Mucosa of rectum (tissue), 2 donors: ENCODE measurements around the gene COX7A2.

ENCODE experiments used
- H3K27ac ChIP-seq, 2 donors: one replicate each; pipeline ENCODE4 v1.7.0; 2013; ENCODE audit warnings: inconsistent platforms in 2 of 2, low read depth in 2 of 2, low read length in 2 of 2
- H3K27me3 ChIP-seq, 2 donors: one replicate each; pipeline ENCODE4 v1.7.0; 2013; ENCODE audit warnings: low read length in 2 of 2; ENCODE audit not compliant: control insufficient read depth in 2 of 2, insufficient read depth in 2 of 2
- H3K36me3 ChIP-seq, 2 donors: one replicate each; pipeline ENCODE4 v1.7.0; 2013; ENCODE audit warnings: low read length in 2 of 2; ENCODE audit not compliant: control insufficient read depth in 2 of 2, insufficient read depth in 2 of 2
- H3K4me1 ChIP-seq, 2 donors: one replicate each; pipeline ENCODE4 v1.7.0; 2013; ENCODE audit warnings: low read length in 2 of 2, mild to moderate bottlenecking in 1 of 2; ENCODE audit not compliant: control insufficient read depth in 2 of 2, insufficient read depth in 2 of 2
- H3K4me3 ChIP-seq, 2 donors: one replicate each; pipeline ENCODE4 v1.7.0; 2013; ENCODE audit warnings: low read length in 2 of 2
- H3K9ac ChIP-seq, 2 donors: one replicate each; pipeline ENCODE4 v1.7.0; 2013; ENCODE audit warnings: low read length in 2 of 2, low read depth in 1 of 2, mild to moderate bottlenecking in 1 of 2
- H3K9me3 ChIP-seq, 2 donors: one replicate each; pipeline ENCODE4 v1.7.0; 2013; ENCODE audit warnings: low read length in 2 of 2; ENCODE audit not compliant: control insufficient read depth in 2 of 2
- donor health status: healthy.
- donor health status: Normal muscosa, but diverticular disease.

The COX7A2 gene

GRCh38 chr6:75268988-75269354, 25.4 kb upstream of the COX7A2 start:
- Histone ChIP-seq H3K27ac (no peak overlapping the region), H3K4me1 (peaks cover 0 to 4% of the 10 kb centered on the region in 2 donors), H3K36me3 (peaks cover 9 to 12% of the 10 kb centered on the region in 2 donors), H3K4me3 (no peak overlapping the region), H3K27me3 (no peaks in the 10 kb centered on the region), H3K9ac (no peak overlapping the region), H3K9me3 (peaks cover 0 to 3% of the 10 kb centered on the region in 2 donors)

- peaks cover 0 to 3% of the 10 kb centered on the region in 2 donors for H3K9me3 ChIP-seq
- no peaks in the 10 kb centered on the region for H3K27me3 ChIP-seq
- no peak overlapping the region for H3K9ac ChIP-seq
- no peak overlapping the region for H3K4me3 ChIP-seq
- peaks cover 12 to 18% of the 10 kb centered on the region in 2 donors for H3K36me3 ChIP-seq
- peaks cover 0 to 4% of the 10 kb centered on the region in 2 donors for H3K4me1 ChIP-seq
- no peak overlapping the region for H3K27ac ChIP-seq
Measured at GRCh38 chr6:75268121-75268987, 24.8 kb upstream of the COX7A2 start.

GRCh38 chr6:75267461-75267860, 23.9 kb upstream of the COX7A2 start:
- H3K4me3 ChIP-seq: no peak overlapping the region
- H3K27me3 ChIP-seq: no peaks in the 10 kb centered on the region
- H3K4me1 ChIP-seq: peaks cover 0 to 4% of the 10 kb centered on the region in 2 donors
- no peak overlapping the region for H3K9ac ChIP-seq
- H3K27ac ChIP-seq: no peak overlapping the region
- no peaks in the 10 kb centered on the region for H3K9me3 ChIP-seq
- H3K36me3 ChIP-seq: peaks cover 15 to 19% of the 10 kb centered on the region in 2 donors

- peaks cover 0 to 4% of the 10 kb centered on the region in 2 donors for H3K4me1 ChIP-seq
- no peaks in the 10 kb centered on the region for H3K27me3 ChIP-seq
- no peak overlapping the region for H3K9ac ChIP-seq
- no peak overlapping the region for H3K27ac ChIP-seq
- no peaks in the 10 kb centered on the region for H3K9me3 ChIP-seq
- H3K4me3 ChIP-seq: no peak overlapping the region
- peaks cover 13 to 18% of the 10 kb centered on the region in 2 donors for H3K36me3 ChIP-seq
Measured at GRCh38 chr6:75266716-75267291, 23.2 kb upstream of the COX7A2 start.

- peaks cover 0 to 4% of the 10 kb centered on the region in 2 donors for H3K4me1 ChIP-seq
- no peak overlapping the region for H3K9ac ChIP-seq
- H3K27ac ChIP-seq: no peak overlapping the region
- no peaks in the 10 kb centered on the region for H3K27me3 ChIP-seq
- H3K36me3 ChIP-seq: peaks cover 22 to 33% of the 10 kb centered on the region in 2 donors
- no peak overlapping the region for H3K4me3 ChIP-seq
- H3K9me3 ChIP-seq: no peaks in the 10 kb centered on the region
Measured at GRCh38 chr6:75263401-75263750, 19.8 kb upstream of the COX7A2 start.

- H3K36me3 ChIP-seq: peaks cover 23 to 35% of the 10 kb centered on the region in 2 donors
- no peak overlapping the region for H3K4me3 ChIP-seq
- H3K4me1 ChIP-seq: peaks cover 0 to 4% of the 10 kb centered on the region in 2 donors
- no peaks in the 10 kb centered on the region for H3K9me3 ChIP-seq
- H3K27ac ChIP-seq: no peak overlapping the region
- no peaks in the 10 kb centered on the region for H3K27me3 ChIP-seq
- H3K9ac ChIP-seq: no peak overlapping the region
Measured at GRCh38 chr6:75262716-75263400, 19.3 kb upstream of the COX7A2 start.

GRCh38 chr6:75261299-75261698, 17.7 kb upstream of the COX7A2 start:
- Histone ChIP-seq H3K27ac (no peak overlapping the region), H3K9me3 (no peaks in the 10 kb centered on the region), H3K27me3 (no peaks in the 10 kb centered on the region), H3K36me3 (peaks cover 24 to 37% of the 10 kb centered on the region in 2 donors), H3K4me3 (no peak overlapping the region), H3K9ac (no peak overlapping the region), H3K4me1 (no peaks in the 10 kb centered on the region)

GRCh38 chr6:75257343-75258087, 13.9 kb upstream of the COX7A2 start:
- H3K27ac ChIP-seq: no peak overlapping the region
- no peaks in the 10 kb centered on the region for H3K27me3 ChIP-seq
- H3K4me3 ChIP-seq: no peak overlapping the region
- no peaks in the 10 kb centered on the region for H3K9me3 ChIP-seq
- peaks cover 28 to 33% of the 10 kb centered on the region in 2 donors for H3K36me3 ChIP-seq
- no peak overlapping the region for H3K9ac ChIP-seq
- H3K4me1 ChIP-seq: no peaks in the 10 kb centered on the region

GRCh38 chr6:75250552-75250951, 7.0 kb upstream of the COX7A2 start:
- H3K36me3 ChIP-seq: peaks cover 3 to 15% of the 10 kb centered on the region in 2 donors
- no peak overlapping the region for H3K27ac ChIP-seq
- H3K4me1 ChIP-seq: no peaks in the 10 kb centered on the region
- no peaks in the 10 kb centered on the region for H3K27me3 ChIP-seq
- no peak overlapping the region for H3K9ac ChIP-seq
- H3K9me3 ChIP-seq: no peaks in the 10 kb centered on the region
- H3K4me3 ChIP-seq: no peak overlapping the region
